HCT116 (cell line): ENCODE results near the gene ARHGAP42.

ENCODE experiments used
- ATF3 ChIP-seq: IDR thresholded peaks from 2 replicates; pipeline ENCODE4 v1.6.1; 2012
- CEBPB ChIP-seq: IDR thresholded peaks from 2 replicates; pipeline ENCODE4 v1.6.1; 2012; ENCODE audit warnings: low read depth
- CTCF ChIP-seq, 3 experiments: fragments of 200-600 bp in 1 of 3; sonication (generic) in 1 of 3; IDR thresholded peaks in 2 of 3; conservative IDR thresholded peaks in 1 of 3; 2 replicates each; pipeline ENCODE4 v1.5.1; 2012 to 2017; ENCODE audit warnings: low read depth in 2 of 3, low read length in 2 of 3, antibody characterized with exemption in 1 of 3, borderline replicate concordance in 1 of 3, control low read depth in 1 of 3, mild to moderate bottlenecking in 1 of 3, mixed read lengths in 1 of 3, mixed run types in 1 of 3, moderate library complexity in 1 of 3; ENCODE audit not compliant: insufficient read depth in 1 of 3
- EZH2 ChIP-seq: fragments of 200-600 bp; sonication (generic); IDR thresholded peaks from 2 replicates; pipeline ENCODE4 v1.6.1; 2017; ENCODE audit warnings: antibody characterized with exemption, mixed run types
- JUND ChIP-seq: IDR thresholded peaks from 2 replicates; pipeline ENCODE4 v1.6.1; 2012
- MAX ChIP-seq: IDR thresholded peaks from 2 replicates; pipeline ENCODE4 v1.6.1; 2012
- POLR2A ChIP-seq: IDR thresholded peaks from 2 replicates; pipeline ENCODE4 v1.7.0; 2011; ENCODE audit warnings: borderline replicate concordance; ENCODE audit not compliant: insufficient read depth, insufficient read length; ENCODE audit errors: extremely low read depth
- POLR2AphosphoS5 ChIP-seq: IDR thresholded peaks from 2 replicates; pipeline ENCODE4 v1.6.1; 2011; ENCODE audit warnings: mild to moderate bottlenecking, low read depth, low read length, moderate library complexity
- REST ChIP-seq: IDR thresholded peaks from 2 replicates; pipeline ENCODE4 v1.6.1; 2012; ENCODE audit warnings: low read depth
- TCF7L2 ChIP-seq: IDR thresholded peaks from 2 replicates; pipeline ENCODE4 v1.7.0; 2011; ENCODE audit warnings: borderline replicate concordance, inconsistent platforms; ENCODE audit not compliant: insufficient read depth, insufficient read length; ENCODE audit errors: extremely low read depth
- ZFX ChIP-seq: fragments of 450-650 bp; IDR thresholded peaks from 2 replicates; pipeline ENCODE4 v1.6.1; 2017

- TF ChIP-seq CTCF (IDR thresholded peaks at IDR 0.05 in 2 of 3, conservative IDR thresholded peaks at IDR 0.05 in 1 of 3; ENCODE audit: borderline replicate concordance in 1 of 3, insufficient read depth in 1 of 3, low read depth in 2 of 3, low read length in 2 of 3) (no peak), EZH2 (no peak), JUND (no peak), POLR2AphosphoS5 (no peak), TCF7L2 (no peak), REST (no peak), MAX (no peak), POLR2A (no peak), CEBPB (no peak), ATF3 (no peak), ZFX (no peak)
Measured at GRCh38 chr11:100794446-100794845, 107.4 kb downstream of the ARHGAP42 start.
